Measurements from ENCODE around the gene MYOC.

- TF ChIP-seq SP1 (IDR thresholded peaks at IDR 0.05): no peak
- no peak for TF ChIP-seq PKNOX1 (IDR thresholded peaks at IDR 0.05)
- TF ChIP-seq TARDBP (IDR thresholded peaks at IDR 0.05): no peak
- no peak for TF ChIP-seq ELF4 (IDR thresholded peaks at IDR 0.05)
- TF ChIP-seq FOXA1 (IDR thresholded peaks at IDR 0.05): no peak
- TF ChIP-seq FOXM1 (IDR thresholded peaks at IDR 0.05; ENCODE audit: borderline replicate concordance): no peak
- no peak for TF ChIP-seq ARNT (IDR thresholded peaks at IDR 0.05)
- no peak for TF ChIP-seq SUZ12 (IDR thresholded peaks at IDR 0.05)
- no peak for TF ChIP-seq NFRKB (IDR thresholded peaks at IDR 0.05)
- no peak for TF ChIP-seq BHLHE40 (IDR thresholded peaks at IDR 0.05; ENCODE audit: borderline replicate concordance)
- no peak for TF ChIP-seq FOXK2 (IDR thresholded peaks at IDR 0.05)
- TF ChIP-seq HDGF (IDR thresholded peaks at IDR 0.05; ENCODE audit: borderline replicate concordance): no peak
Measured at GRCh38 chr1:171646249-171646560, 6.3 kb downstream of the MYOC start.
